GF-D8 (cell line): ENCODE measurements around the gene SLC18A2.
A peak's percentile ranks its signal among the peaks of the same experiment; 100 is the strongest.

Experiments used
- DNase-seq: peaks from one replicate; lab custom pipeline; 2025; lab: John Stamatoyannopoulos, UW

The SLC18A2 gene

GRCh38 chr10:117237401-117237991 lies 3.4 kb upstream of the SLC18A2 start:
- peak; percentile 89 for DNase-seq

- no peak for DNase-seq
Measured at GRCh38 chr10:117239051-117239450, 1.9 kb upstream of the SLC18A2 start.

- DNase-seq, result no peak
Measured at GRCh38 chr10:117239721-117240620, 943 bp upstream of the SLC18A2 start.

GRCh38 chr10:117241541-117242462 lies 888 bp downstream of the SLC18A2 start:
- no peak for DNase-seq

GRCh38 chr10:117242463-117242832 lies 1.5 kb downstream of the SLC18A2 start:
- no peak for DNase-seq

GRCh38 chr10:117246997-117247671 lies 6.2 kb downstream of the SLC18A2 start:
- DNase-seq, result no peak

GRCh38 chr10:117248750-117249465 lies 8.0 kb downstream of the SLC18A2 start:
- DNase-seq, result no peak

GRCh38 chr10:117249493-117250093 lies 8.7 kb downstream of the SLC18A2 start:
- DNase-seq, result no peak

- DNase-seq, result no peak
Measured at GRCh38 chr10:117250411-117250810, 9.5 kb downstream of the SLC18A2 start.

GRCh38 chr10:117253908-117254307 lies 13.0 kb downstream of the SLC18A2 start:
- DNase-seq, result no peak

- no peak for DNase-seq
Measured at GRCh38 chr10:117254338-117254737, 13.4 kb downstream of the SLC18A2 start.

- DNase-seq, result no peak
Measured at GRCh38 chr10:117254774-117255735, 14.1 kb downstream of the SLC18A2 start.

- DNase-seq, result no peak
Measured at GRCh38 chr10:117255835-117256460, 15.0 kb downstream of the SLC18A2 start.

GRCh38 chr10:117256910-117257309 lies 16.0 kb downstream of the SLC18A2 start:
- no peak for DNase-seq

- DNase-seq, result no peak
Measured at GRCh38 chr10:117257721-117258120, 16.8 kb downstream of the SLC18A2 start.

GRCh38 chr10:117259279-117259678 lies 18.4 kb downstream of the SLC18A2 start:
- DNase-seq, result peak; percentile 54

- peak; percentile 25 for DNase-seq
Measured at GRCh38 chr10:117260084-117260483, 19.2 kb downstream of the SLC18A2 start.

- no peak for DNase-seq
Measured at GRCh38 chr10:117261501-117261900, 20.6 kb downstream of the SLC18A2 start.

- DNase-seq, result no peak
Measured at GRCh38 chr10:117262291-117262902, 21.5 kb downstream of the SLC18A2 start.
